Astrocyte (in vitro differentiated cells and primary cell): ENCODE results near the gene GAMT. TPM values are rescaled to one million over a fixed set of nuclear protein-coding genes. Genes with fewer than 3 reads are reported as not detected.

ENCODE experiments used
- DNase-seq: peaks from one replicate; pipeline ENCODE4 v3.0.0-alpha.2; 2010; ENCODE audit warnings: low read depth
- FAIRE-seq: peaks from 2 replicates; lab custom pipeline; 2011; peaks lifted over from hg19 to GRCh38; lab: Jason Lieb, UNC
- H2AFZ ChIP-seq: 2 replicates; pipeline ENCODE4 v1.6.0; 2012; ENCODE audit warnings: low read depth, low read length, inconsistent platforms
- H3K27ac ChIP-seq: 2 replicates; pipeline ENCODE4 v1.5.1; 2011; ENCODE audit warnings: low read depth, low read length, inconsistent platforms
- H3K27me3 ChIP-seq: 2 replicates; pipeline ENCODE4 v1.6.0; 2011; ENCODE audit warnings: low read length, inconsistent platforms; ENCODE audit not compliant: insufficient read depth
- H3K36me3 ChIP-seq: 2 replicates; pipeline ENCODE4 v1.5.1; 2011; ENCODE audit warnings: low read length, inconsistent platforms; ENCODE audit not compliant: insufficient read depth
- H3K4me1 ChIP-seq: 2 replicates; pipeline ENCODE4 v1.5.1; 2011; ENCODE audit warnings: low read length, inconsistent platforms; ENCODE audit not compliant: insufficient read depth
- H3K4me2 ChIP-seq: 2 replicates; pipeline ENCODE4 v1.6.0; 2012; ENCODE audit warnings: low read length, inconsistent platforms
- H3K4me3 ChIP-seq: 2 replicates; pipeline ENCODE4 v1.5.1; 2011; ENCODE audit warnings: low read depth, mild to moderate bottlenecking, low read length, inconsistent platforms; ENCODE audit not compliant: insufficient read depth
- H3K79me2 ChIP-seq: 2 replicates; pipeline ENCODE4 v1.6.0; 2012; ENCODE audit warnings: mild to moderate bottlenecking, low read length, inconsistent platforms; ENCODE audit not compliant: insufficient read depth
- H3K9ac ChIP-seq: 2 replicates; pipeline ENCODE4 v1.6.0; 2012; ENCODE audit warnings: mild to moderate bottlenecking, low read length, inconsistent platforms
- H3K9me3 ChIP-seq: 2 replicates; pipeline ENCODE4 v1.5.1; 2012; ENCODE audit warnings: low read depth, mild to moderate bottlenecking, low read length, inconsistent platforms; ENCODE audit not compliant: insufficient read depth
- H4K20me1 ChIP-seq: 2 replicates; pipeline ENCODE4 v1.6.0; 2012; ENCODE audit warnings: low read length, inconsistent platforms; ENCODE audit not compliant: insufficient read depth
- H3K27ac Mint-ChIP-seq: one replicate; pipeline ENCODE4 v1.8.0; 2021; ENCODE audit warnings: mild to moderate bottlenecking, mixed read lengths; ENCODE audit not compliant: unreplicated experiment
- H3K27me3 Mint-ChIP-seq: one replicate; pipeline ENCODE4 v1.8.0; 2021; ENCODE audit warnings: low read depth, mixed read lengths; ENCODE audit not compliant: unreplicated experiment
- H3K36me3 Mint-ChIP-seq: one replicate; pipeline ENCODE4 v1.8.0; 2021; ENCODE audit warnings: low read depth, mixed read lengths; ENCODE audit not compliant: unreplicated experiment
- H3K4me1 Mint-ChIP-seq: one replicate; pipeline ENCODE4 v1.8.0; 2021; ENCODE audit warnings: low read depth, mixed read lengths; ENCODE audit not compliant: unreplicated experiment
- H3K4me3 Mint-ChIP-seq: one replicate; pipeline ENCODE4 v1.8.0; 2021; ENCODE audit warnings: mild to moderate bottlenecking, moderate library complexity, mixed read lengths; ENCODE audit not compliant: unreplicated experiment
- H3K9me3 Mint-ChIP-seq: one replicate; pipeline ENCODE4 v1.8.0; 2021; ENCODE audit warnings: mild to moderate bottlenecking, mixed read lengths; ENCODE audit not compliant: unreplicated experiment
- CTCF ChIP-seq: IDR thresholded peaks from 2 replicates; pipeline ENCODE4 v1.5.1; 2011; ENCODE audit warnings: low read depth, mild to moderate bottlenecking, inconsistent platforms, low read length, moderate library complexity; ENCODE audit not compliant: insufficient read depth
- EZH2 ChIP-seq: IDR thresholded peaks from 2 replicates; pipeline ENCODE4 v1.6.1; 2012; ENCODE audit warnings: mild to moderate bottlenecking, low read length, inconsistent platforms; ENCODE audit not compliant: insufficient read depth
- total RNA-seq: library from RNA; stranded (reverse); gene quantifications from 2 replicates; pipeline ENCODE4 v1.2.1, GENCODE V29; 2021

The GAMT gene
- total RNA-seq, 1 donor from 2014 or later = 35.9 TPM

DNA sequence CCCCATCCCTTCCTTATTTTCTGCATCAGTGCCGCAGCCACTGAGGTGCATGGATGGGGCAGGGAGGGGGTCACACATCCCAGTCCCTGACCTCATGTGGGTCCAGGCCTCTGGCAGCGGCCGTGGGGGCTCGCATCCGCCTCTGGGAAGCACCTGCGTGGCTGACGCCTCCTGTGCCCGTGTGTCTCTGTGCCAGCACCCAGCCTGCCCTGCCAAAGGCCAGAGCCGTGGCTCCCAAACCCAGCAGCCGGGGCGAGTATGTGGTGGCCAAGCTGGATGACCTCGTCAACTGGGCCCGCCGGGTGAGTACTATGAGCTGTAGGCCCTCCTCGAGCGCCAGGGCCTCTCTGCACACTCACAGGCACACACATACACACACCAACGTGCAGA lies 12.7 kb downstream of the GAMT start:
- Mint-ChIP-seq H3K27ac (no peak overlapping the region), H3K9me3 (no peaks in the 10 kb centered on the region), H3K27me3 (no peaks in the 10 kb centered on the region), H3K4me3 (no peak overlapping the region), H3K4me1 (no peaks in the 10 kb centered on the region), H3K36me3 (peaks cover 7% of the 10 kb centered on the region)
- H3K9ac ChIP-seq = no peak overlapping the region
- H4K20me1 ChIP-seq = peaks cover 20% of the 10 kb centered on the region
- H3K36me3 ChIP-seq = peaks cover 4% of the 10 kb centered on the region
- DNase-seq = no peak
- H3K27me3 ChIP-seq = no peaks in the 10 kb centered on the region
- TF ChIP-seq CTCF (no peak), EZH2 (no peak)
- no peaks in the 10 kb centered on the region for H3K9me3 ChIP-seq
- H3K27ac ChIP-seq = no peak overlapping the region
- no peak overlapping the region for H2AFZ ChIP-seq
- peaks cover 6% of the 10 kb centered on the region for H3K4me1 ChIP-seq
- no peak for FAIRE-seq
- peaks cover 40% of the 10 kb centered on the region for H3K79me2 ChIP-seq
- H3K4me3 ChIP-seq = no peak overlapping the region
- H3K4me2 ChIP-seq = no peak overlapping the region

- Histone ChIP-seq H3K27me3 (no peaks in the 10 kb centered on the region), H3K27ac (no peak overlapping the region), H4K20me1 (peaks cover 20% of the 10 kb centered on the region), H3K9me3 (no peaks in the 10 kb centered on the region), H3K4me2 (no peak overlapping the region), H3K4me1 (peaks cover 6% of the 10 kb centered on the region), H3K9ac (no peak overlapping the region), H3K4me3 (no peak overlapping the region), H3K36me3 (peaks cover 4% of the 10 kb centered on the region), H3K79me2 (peaks cover 40% of the 10 kb centered on the region), H2AFZ (no peak overlapping the region)
- Mint-ChIP-seq H3K27me3 (no peaks in the 10 kb centered on the region), H3K27ac (no peak overlapping the region), H3K36me3 (peaks cover 7% of the 10 kb centered on the region), H3K4me1 (no peaks in the 10 kb centered on the region), H3K4me3 (no peak overlapping the region), H3K9me3 (no peaks in the 10 kb centered on the region)
- FAIRE-seq (no peak), DNase-seq (no peak)
- TF ChIP-seq EZH2 = no peak
- TF ChIP-seq CTCF = no peak
Measured at GRCh38 chr19:1387684-1388636, 13.4 kb downstream of the GAMT start.
